ACC112 (cell line): ENCODE measurements around the gene ESR2.
A peak's percentile ranks its signal among the peaks of the same experiment; 100 is the strongest.

Experiments
- H2AFZ ChIP-seq: fragments of 200-600 bp; sonication (generic); one replicate; pipeline ENCODE4 v1.6.0; 2017; ENCODE audit warnings: antibody characterized with exemption, low read length; ENCODE audit not compliant: unreplicated experiment
- H3K27ac ChIP-seq: fragments of 200-600 bp; sonication (generic); 2 replicates; pipeline ENCODE4 v1.5.1; 2014; ENCODE audit warnings: low read depth, mild to moderate bottlenecking, antibody characterized with exemption, low read length, moderate library complexity
- H3K27me3 ChIP-seq: fragments of 200-600 bp; sonication (generic); 2 replicates; pipeline ENCODE4 v1.6.1; 2014; ENCODE audit warnings: mild to moderate bottlenecking, antibody characterized with exemption, low read length, moderate library complexity, mixed read lengths; ENCODE audit not compliant: insufficient read depth
- H3K36me3 ChIP-seq: fragments of 200-600 bp; sonication (generic); 2 replicates; pipeline ENCODE4 v1.6.1; 2016; ENCODE audit warnings: mild to moderate bottlenecking, antibody characterized with exemption, low read length, moderate library complexity, mixed read lengths; ENCODE audit not compliant: insufficient read depth
- H3K4me1 ChIP-seq: fragments of 200-600 bp; sonication (generic); one replicate; pipeline ENCODE4 v1.6.1; 2016; ENCODE audit warnings: low read length, mixed read lengths; ENCODE audit not compliant: insufficient read depth, unreplicated experiment, control insufficient read depth
- H3K4me3 ChIP-seq: fragments of 200-600 bp; sonication (generic); 2 replicates; pipeline ENCODE4 v1.5.1; 2014; ENCODE audit warnings: mild to moderate bottlenecking, low read depth, low read length
- H3K79me2 ChIP-seq: fragments of 200-600 bp; sonication (generic); one replicate; pipeline ENCODE4 v1.6.0; 2016; ENCODE audit warnings: low read length; ENCODE audit not compliant: control insufficient read depth, unreplicated experiment, insufficient read depth

The ESR2 gene

GRCh38 chr14:64303471-64303917 lies 9.3 kb upstream of the ESR2 start:
- H3K79me2 ChIP-seq: no peaks in the 10 kb centered on the region
- no peaks in the 10 kb centered on the region for H3K36me3 ChIP-seq
- H3K27ac ChIP-seq: no peak overlapping the region

GRCh38 chr14:64298773-64299172 lies 4.6 kb upstream of the ESR2 start:
- peaks cover 6% of the 10 kb centered on the region for H3K27me3 ChIP-seq

More at GRCh38 chr14:64303471-64303917, 9.3 kb upstream of the ESR2 start:
- H3K27me3 ChIP-seq: no peaks in the 10 kb centered on the region
- H3K4me3 ChIP-seq: no peak overlapping the region
- no peak overlapping the region for H2AFZ ChIP-seq
- H3K4me1 ChIP-seq: no peaks in the 10 kb centered on the region

GRCh38 chr14:64296561-64296960 lies 2.4 kb upstream of the ESR2 start:
- Histone ChIP-seq H3K27ac (peak overlapping the region; percentile 4; the same call in 1 of the 2 replicates), H3K36me3 (no peaks in the 10 kb centered on the region), H3K79me2 (no peaks in the 10 kb centered on the region), H2AFZ (no peak overlapping the region), H3K4me1 (peaks cover 9% of the 10 kb centered on the region), H3K4me3 (no peak overlapping the region), H3K27me3 (peaks cover 11% of the 10 kb centered on the region)

More at GRCh38 chr14:64298773-64299172, 4.6 kb upstream of the ESR2 start:
- peaks cover 9% of the 10 kb centered on the region for H3K4me1 ChIP-seq
- no peak overlapping the region for H3K4me3 ChIP-seq
- no peaks in the 10 kb centered on the region for H3K36me3 ChIP-seq
- H3K79me2 ChIP-seq: no peaks in the 10 kb centered on the region
- no peak overlapping the region for H3K27ac ChIP-seq
- no peak overlapping the region for H2AFZ ChIP-seq

GRCh38 chr14:64294672-64295413 lies 672 bp upstream of the ESR2 start:
- H3K27ac ChIP-seq: no peak overlapping the region
- peak overlapping the region; percentile 31 for H2AFZ ChIP-seq
- no peaks in the 10 kb centered on the region for H3K79me2 ChIP-seq
- no peaks in the 10 kb centered on the region for H3K36me3 ChIP-seq
- peaks cover 11% of the 10 kb centered on the region for H3K27me3 ChIP-seq
- H3K4me3 ChIP-seq: peak overlapping the region; percentile 70
- peaks cover 9% of the 10 kb centered on the region for H3K4me1 ChIP-seq

- Histone ChIP-seq H3K27ac (no peak overlapping the region), H2AFZ (no peak overlapping the region), H3K27me3 (peaks cover 11% of the 10 kb centered on the region), H3K36me3 (no peaks in the 10 kb centered on the region), H3K79me2 (no peaks in the 10 kb centered on the region), H3K4me1 (peaks cover 9% of the 10 kb centered on the region), H3K4me3 (no peak overlapping the region)
Measured at GRCh38 chr14:64292197-64292596, 2.0 kb downstream of the ESR2 start.

GRCh38 chr14:64289571-64289970 lies 4.6 kb downstream of the ESR2 start:
- Histone ChIP-seq H3K4me1 (no peaks in the 10 kb centered on the region), H3K79me2 (no peaks in the 10 kb centered on the region), H2AFZ (no peak overlapping the region), H3K27me3 (peaks cover 11% of the 10 kb centered on the region), H3K27ac (no peak overlapping the region), H3K4me3 (no peak overlapping the region), H3K36me3 (no peaks in the 10 kb centered on the region)

GRCh38 chr14:64281805-64282204 lies 12.4 kb downstream of the ESR2 start:
- no peaks in the 10 kb centered on the region for H3K36me3 ChIP-seq
- no peaks in the 10 kb centered on the region for H3K79me2 ChIP-seq
- no peaks in the 10 kb centered on the region for H3K27me3 ChIP-seq
- no peaks in the 10 kb centered on the region for H3K4me1 ChIP-seq
- H3K4me3 ChIP-seq: no peak overlapping the region
- H2AFZ ChIP-seq: peak overlapping the region; percentile 8
- H3K27ac ChIP-seq: no peak overlapping the region

GRCh38 chr14:64279704-64280668 lies 14.2 kb downstream of the ESR2 start:
- no peaks in the 10 kb centered on the region for H3K36me3 ChIP-seq
- H2AFZ ChIP-seq: no peak overlapping the region
- no peak overlapping the region for H3K27ac ChIP-seq

GRCh38 chr14:64278458-64278857 lies 15.7 kb downstream of the ESR2 start:
- H3K36me3 ChIP-seq: no peaks in the 10 kb centered on the region
- H3K27me3 ChIP-seq: no peaks in the 10 kb centered on the region
- H3K4me1 ChIP-seq: no peaks in the 10 kb centered on the region
- H2AFZ ChIP-seq: no peak overlapping the region
- no peak overlapping the region for H3K27ac ChIP-seq
- H3K4me3 ChIP-seq: no peak overlapping the region
- H3K79me2 ChIP-seq: no peaks in the 10 kb centered on the region

More at GRCh38 chr14:64279704-64280668, 14.2 kb downstream of the ESR2 start:
- Histone ChIP-seq H3K79me2 (no peaks in the 10 kb centered on the region), H3K4me1 (no peaks in the 10 kb centered on the region), H3K4me3 (no peak overlapping the region), H3K27me3 (no peaks in the 10 kb centered on the region)

GRCh38 chr14:64272019-64272418 lies 22.2 kb downstream of the ESR2 start:
- H2AFZ ChIP-seq: no peak overlapping the region
- no peak overlapping the region for H3K27ac ChIP-seq
- H3K27me3 ChIP-seq: no peaks in the 10 kb centered on the region
- H3K79me2 ChIP-seq: no peaks in the 10 kb centered on the region
- H3K36me3 ChIP-seq: no peaks in the 10 kb centered on the region
- H3K4me3 ChIP-seq: no peak overlapping the region
- no peaks in the 10 kb centered on the region for H3K4me1 ChIP-seq
